A673 (cell line): ENCODE data around the gene HK1.

Source experiments
- CTCF ChIP-seq: fragments of 300-800, 200-600 bp; sonication (generic); conservative IDR thresholded peaks from 2 replicates; pipeline ENCODE4 v1.5.1; 2017; ENCODE audit warnings: low read depth, mild to moderate bottlenecking, antibody characterized with exemption, low read length, moderate library complexity, mixed read lengths
- EZH2 ChIP-seq: fragments of 200-600 bp; sonication (generic); IDR thresholded peaks from 2 replicates; pipeline ENCODE4 v1.6.1; 2017; ENCODE audit warnings: borderline replicate concordance, low read depth, mild to moderate bottlenecking, mixed read lengths, antibody characterized with exemption, low read length; ENCODE audit not compliant: poor library complexity, severe bottlenecking

DNA sequence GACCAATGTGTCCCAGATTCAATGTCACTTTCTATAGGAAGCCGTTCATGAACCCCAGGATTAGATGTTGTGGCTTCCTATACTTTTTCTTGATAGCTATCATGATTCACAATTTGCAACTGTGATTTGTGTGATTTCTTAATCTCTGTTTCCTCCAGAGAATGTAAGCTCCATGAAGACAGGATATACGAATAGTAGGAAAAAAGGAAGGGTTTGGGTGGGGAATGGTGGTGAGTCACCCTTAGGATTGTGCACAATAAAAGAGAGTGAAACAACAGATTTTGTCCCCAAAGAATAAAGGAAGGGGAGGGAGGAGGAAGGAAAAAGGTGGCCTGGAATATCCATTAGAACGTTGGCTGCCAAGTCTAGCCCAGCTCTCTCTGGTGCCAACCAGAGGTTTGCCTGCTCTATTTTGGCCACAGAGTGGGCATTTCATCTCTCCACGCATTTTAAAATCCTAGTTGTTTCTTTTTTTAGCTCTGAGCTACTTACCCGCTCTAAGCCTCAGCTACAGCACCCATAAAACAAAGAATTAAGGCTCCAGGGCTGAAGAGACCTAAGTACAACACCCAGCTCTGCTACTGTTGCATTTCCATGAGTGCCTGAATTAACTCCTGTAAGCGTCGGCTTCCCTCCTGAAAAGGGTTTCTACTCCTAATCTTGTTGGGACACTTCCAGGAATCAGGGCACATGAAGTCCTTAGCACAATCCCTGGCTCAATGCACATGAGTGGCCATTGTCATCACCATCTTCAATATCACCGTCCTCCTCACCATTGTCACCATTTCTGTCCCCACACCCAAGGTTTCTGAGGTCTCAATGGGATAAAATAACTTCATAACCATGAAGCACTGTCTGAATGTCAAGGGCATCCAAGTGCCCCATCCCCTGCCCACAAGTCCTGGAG, 3.5 kb downstream of the HK1 start:
- TF ChIP-seq EZH2 (no peak), CTCF (no peak)
